GM21515 (cell line): Measurements from ENCODE around the gene RBMS2.
"Not testable (repeated sequence)": the region's sequence is repeated elsewhere in the genome, so short reads cannot be mapped to it uniquely, and the experiment has no call there.

ENCODE experiments used
- ATAC-seq: cut with Tn5 transposase; IDR thresholded peaks from one replicate; pipeline ENCODE4 v1.9.1; 2021; ENCODE audit not compliant: unreplicated experiment

RBMS2 gene

DNA sequence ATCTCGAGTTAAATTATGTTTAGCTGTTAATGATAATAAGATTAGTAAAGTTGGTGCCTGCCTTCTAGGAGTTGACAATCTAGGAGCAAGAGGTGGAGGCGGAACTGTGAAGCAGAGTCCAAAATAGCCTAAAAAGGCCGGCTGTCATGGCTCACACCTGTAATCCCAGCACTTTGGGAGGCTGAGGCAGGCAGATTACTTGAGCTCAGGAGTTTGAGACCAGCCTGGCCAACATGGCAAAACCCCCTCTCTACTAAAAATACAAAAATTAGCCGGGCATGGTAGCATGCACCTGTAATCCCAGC, 7.7 kb upstream of the RBMS2 start:
- ATAC-seq: not testable (repeated sequence)

DNA sequence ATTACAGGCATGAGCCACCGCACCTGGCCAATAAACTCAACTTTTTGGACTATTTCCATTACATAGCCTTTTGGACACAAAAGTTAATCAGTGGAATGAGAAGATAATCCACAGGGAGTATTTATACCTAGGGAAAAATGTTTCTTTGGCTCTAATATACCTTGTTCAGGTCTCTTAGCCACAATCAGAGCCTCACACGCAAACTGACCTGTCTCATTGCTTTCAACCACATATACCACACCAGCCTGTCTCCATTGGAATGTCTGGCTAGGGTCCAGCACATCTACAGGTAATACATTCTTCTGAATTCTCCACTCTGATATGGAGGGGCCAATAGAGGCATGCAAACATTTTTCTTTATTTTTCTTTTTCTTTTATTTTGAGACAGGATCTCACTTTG, 3.8 kb upstream of the RBMS2 start:
- no peak for ATAC-seq

DNA sequence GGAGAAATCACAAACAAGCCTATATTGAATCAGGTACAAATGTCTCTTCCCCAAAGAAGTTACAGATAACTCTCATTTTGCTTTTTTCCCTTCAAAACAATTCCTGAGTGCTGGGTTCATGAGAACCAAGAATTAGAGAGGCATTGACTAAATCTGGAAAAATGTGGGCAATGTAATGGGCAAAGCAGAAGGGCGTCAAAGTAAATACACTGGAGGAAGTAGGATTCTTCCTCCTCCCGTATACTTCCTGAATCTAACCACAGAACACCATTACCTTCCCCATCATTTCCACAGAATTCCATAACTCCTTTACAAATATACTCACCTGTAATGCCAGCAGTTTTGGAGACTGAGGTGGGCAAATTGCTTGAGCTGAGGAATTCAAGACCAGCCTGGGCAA, 3.0 kb upstream of the RBMS2 start:
- ATAC-seq: no peak

DNA sequence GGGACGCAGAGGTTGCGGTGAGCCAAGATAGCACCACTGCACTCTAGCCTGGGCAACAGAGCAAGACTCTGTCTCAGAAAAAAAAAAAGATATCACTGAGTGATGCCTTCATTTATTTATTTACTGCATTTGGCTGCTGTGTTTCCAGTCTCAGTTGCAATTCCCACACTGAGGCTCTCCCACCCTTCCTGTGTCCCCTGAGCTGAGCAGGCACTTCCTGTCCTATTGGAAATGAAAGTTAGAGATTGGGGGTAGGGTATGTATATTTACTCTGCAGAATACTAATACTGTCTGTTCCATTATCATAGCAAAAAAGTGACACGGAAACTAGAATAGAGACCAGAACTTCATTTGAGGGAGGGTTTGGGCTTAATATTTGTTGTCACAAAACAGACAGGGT, 1.6 kb upstream of the RBMS2 start:
- ATAC-seq: no peak

DNA sequence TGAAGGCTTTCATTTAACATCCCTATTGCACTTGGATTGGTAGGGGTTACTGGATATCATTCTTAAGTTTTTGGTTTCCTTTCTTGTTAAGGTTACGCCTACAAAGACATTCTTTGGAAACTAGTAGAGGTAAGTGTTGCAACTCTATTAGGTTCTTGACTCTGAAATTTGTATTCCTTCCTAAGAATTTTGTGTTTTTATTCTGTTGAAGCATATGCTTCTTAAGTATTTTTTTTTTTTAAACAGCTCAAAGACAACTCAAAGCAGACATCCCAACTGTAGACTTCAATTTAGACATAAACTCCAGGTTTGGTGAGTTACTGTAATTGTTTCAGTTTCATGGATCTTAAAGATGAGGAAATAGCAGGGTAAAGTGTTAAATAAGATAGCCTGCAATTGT, 1.1 kb upstream of the RBMS2 start:
- no peak for ATAC-seq

DNA sequence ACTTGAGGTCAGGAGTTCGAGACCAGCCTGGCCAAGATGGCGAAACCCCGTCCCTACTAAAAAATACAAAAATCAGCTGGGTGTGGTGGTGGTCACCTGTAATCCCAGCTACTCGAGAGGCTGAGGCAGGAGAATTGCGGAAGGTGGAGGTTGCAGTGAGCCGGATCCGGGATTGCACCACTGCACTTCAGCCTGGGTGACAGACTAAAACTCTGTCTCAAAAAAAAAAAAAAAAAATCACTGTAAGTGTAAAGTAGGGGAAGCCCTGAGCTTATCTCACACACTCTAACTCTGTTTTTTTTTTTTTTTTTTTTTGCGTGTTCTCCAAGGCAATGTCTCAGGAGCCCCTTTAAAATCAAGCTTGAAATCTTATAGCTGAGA, 421 bp upstream of the RBMS2 start:
- ATAC-seq: no peak

DNA sequence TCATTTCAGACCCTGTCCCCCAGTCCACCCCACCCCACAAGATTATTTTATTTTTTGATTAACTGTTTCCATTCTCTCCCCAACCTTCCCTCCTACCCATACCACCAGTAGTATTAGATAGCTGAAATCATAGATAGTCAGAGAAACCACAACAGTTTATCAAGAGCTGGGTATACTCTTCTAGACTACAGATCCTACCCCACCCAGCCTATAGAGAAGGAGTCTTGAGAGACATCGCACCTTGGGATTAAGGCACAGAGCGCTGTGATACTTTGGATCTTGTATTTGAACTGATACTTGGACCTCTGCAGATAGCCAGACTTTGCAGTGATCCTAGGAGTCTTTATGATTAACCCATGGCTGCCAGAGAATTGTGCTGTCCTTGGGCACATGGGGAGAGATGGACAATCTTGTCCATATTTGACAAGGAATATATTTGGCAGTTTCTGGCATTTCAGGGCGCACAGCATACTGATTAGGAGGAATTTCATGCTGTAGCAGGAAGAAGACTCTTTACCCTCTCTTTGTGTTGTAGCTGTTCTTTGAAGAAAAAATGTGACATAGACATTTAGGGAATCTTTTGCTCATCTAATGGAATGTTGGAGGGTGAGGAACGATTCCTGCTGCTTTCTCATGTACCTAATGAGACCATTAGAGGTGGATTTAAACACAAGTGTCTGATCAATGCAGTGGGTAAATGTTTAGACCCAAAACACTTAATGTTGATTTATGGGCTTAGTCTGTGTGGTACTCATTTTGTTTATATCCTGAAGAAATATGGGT, 982 bp downstream of the RBMS2 start:
- no peak for ATAC-seq

DNA sequence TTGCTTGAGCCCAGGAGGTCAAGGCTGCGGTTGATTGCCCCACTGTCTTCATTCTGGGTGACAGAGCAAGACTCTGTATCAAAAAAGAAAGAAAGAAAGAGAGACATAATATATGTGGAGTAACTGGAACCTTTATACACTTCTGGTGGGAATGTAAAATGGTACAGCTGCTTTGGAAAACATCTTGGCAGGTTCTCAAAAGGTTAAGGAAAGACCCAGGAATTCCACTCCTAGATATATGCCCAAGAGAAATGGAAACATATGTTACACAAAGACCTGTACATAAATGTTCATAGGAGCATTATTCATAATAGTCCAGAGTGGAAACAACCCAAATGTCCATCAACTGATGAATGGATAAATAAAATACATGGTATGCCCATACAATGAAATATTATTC, 7.2 kb downstream of the RBMS2 start:
- no peak for ATAC-seq

DNA sequence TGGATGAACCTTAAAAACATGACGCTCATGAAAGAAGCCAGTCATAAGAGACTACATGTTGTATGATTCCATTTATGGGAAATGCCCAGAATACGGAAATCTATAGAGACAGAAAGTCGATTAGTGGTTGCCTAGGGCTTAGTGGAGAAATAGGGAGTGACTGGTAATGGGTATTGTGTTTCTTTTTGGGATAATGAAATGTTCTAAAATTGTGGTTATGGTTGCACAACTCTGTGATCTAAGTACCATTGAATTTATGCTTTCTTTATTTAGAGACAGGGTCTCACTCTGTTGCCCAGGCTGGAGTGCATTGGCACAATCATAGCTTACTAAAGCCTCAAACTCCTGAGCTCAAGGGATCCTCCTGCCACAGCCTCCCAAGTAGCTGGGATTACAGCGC, 8.0 kb downstream of the RBMS2 start:
- no peak for ATAC-seq

DNA sequence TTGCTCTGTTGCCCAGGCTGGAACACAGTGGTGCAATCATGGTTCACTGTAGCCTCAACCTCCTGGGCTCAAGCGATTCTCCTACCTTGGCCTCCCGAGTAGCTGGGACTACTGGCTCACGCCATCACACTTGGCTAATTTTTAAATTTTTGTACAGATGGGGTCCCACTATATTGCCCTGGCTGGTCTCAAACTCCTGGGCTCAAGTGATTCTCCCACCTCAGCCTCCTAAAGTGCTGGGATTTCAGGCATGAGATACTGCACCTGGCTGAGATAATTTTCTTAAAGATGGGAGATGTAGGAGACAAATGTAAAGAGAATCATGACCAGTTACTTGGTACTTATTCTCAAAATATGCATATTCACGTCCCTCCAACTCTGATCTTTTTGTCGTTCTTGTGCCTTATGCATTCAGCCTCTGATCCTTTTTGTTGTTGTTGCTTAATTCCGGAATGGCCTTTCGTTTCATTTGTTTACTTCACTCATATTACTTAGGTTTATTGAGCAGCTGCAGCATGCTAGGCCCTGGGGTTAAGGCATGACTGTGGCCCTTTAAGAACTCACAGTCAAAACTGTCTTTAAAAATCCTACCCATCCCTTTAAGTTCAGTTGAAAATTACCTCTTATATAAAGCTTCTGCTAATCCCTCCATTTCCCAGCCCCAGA, 8.9 kb downstream of the RBMS2 start:
- ATAC-seq: no peak

DNA sequence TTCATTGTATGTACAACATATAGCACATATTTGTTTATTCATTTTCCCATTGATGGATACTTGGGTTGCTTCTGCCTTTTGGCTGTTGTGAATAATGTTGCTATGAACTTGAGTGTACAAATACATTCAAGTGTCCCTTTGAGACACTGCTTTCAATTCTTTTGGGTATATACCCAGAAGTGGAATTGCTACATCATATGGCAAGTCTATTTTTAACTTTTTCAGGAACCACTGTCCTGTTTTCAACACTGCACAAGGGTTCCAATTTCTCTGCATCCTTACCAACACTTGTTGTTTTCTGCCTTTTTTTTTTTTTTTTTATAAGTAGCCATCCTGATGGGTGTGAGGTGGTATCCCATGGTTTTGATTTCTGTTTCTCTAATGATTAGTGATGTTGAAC, 15.9 kb downstream of the RBMS2 start:
- no peak for ATAC-seq

DNA sequence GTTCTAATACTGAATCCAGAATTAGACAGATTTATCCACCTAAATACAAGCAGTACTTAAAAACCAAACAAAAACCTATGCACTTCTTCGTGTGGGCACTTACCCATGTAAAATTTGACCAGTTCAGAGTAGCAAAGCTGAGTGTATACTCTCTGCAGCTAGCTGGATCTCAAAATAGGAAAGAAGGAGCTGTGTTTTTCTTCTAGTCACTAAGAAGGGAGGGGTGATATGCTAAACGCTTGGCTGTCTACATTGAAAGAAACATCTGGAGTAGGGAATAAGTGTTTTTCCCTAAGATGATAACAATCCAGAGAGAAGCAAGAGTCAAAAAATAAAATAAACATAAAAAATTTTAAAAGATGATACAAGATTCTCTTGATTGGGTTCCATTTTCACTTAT, 20.0 kb downstream of the RBMS2 start:
- no peak for ATAC-seq

DNA sequence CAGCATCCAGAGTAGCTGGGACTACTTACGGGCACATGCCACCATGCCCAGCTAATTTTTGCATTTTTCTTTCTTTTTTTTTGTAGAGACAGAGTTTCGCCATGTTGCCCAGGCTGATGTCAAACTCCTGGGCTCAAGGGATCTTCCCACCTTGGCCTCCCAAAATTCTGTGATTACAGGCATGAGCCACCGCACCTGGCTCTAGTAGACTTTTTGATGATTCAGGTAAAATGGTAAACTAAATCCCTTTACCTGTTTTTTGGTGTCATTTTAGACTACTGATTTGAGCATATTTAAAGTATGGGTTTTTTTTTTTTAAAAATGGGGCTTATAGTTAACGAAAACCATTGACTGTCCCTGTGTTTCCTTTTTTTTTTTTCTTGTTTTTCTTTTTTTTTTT, 20.5 kb downstream of the RBMS2 start:
- no peak for ATAC-seq

DNA sequence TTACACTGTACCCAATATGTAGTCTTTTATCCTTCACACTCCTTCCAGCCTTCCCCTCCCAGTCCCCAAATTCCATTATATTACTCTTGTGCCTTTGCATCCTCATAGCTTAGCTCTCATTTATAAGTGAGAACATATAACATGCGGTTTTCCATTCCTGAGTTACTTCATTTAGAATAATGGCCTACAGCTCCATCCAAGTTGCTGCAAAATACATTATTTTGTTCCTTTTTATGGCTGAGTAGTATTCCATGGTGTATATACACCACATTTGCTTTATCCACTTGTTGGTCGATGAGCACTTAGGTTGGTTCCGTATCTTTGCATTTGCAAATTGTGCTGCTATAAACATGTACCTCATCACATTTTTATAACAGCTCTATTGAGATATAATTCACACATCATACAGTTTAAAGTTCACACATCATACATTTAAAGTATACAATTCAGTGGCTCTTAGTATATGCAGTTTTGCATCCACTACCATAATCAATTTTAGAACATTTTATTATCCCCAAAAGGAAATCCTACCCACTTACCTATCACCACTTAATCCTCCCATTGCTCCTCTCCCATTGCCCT, 23.5 kb downstream of the RBMS2 start:
- ATAC-seq: no peak

DNA sequence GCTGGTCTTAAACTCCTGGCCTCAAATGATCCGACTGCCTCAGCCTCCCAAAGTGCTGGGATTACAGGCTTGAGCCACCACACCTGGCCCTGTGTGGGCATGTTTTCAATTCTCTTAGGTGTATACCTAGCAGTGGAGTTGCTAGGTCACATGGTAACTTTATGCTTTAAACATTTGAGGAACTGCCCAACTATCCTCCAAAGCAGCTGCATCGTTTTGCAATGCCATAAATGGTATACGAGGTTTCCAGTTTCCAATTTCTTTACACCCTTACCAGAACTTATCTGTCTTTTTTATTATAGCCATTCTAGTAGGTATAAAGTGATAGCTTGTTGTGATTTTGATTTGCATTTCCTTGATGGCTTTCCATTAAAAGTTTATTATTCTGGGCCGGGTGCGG, 25.1 kb downstream of the RBMS2 start:
- ATAC-seq: no peak

DNA sequence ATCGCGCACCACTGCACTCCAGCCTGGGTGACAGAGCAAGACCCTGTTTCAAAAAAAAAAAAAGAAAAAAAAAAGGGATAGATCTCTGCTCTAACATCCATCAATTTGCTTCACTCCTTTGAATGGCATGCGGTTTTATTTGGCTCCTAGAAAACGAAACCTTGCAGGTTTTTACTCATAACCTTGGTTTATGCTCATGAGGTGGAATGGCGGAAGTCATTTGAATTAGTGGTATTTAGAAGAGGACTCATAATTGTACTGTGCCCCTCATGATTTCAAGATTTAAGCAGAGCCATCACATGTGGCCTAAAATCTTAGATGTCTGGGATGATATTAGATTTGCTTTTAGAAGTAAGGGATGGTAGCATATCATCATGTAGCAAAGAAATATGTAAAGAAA, 29.4 kb downstream of the RBMS2 start:
- no peak for ATAC-seq

DNA sequence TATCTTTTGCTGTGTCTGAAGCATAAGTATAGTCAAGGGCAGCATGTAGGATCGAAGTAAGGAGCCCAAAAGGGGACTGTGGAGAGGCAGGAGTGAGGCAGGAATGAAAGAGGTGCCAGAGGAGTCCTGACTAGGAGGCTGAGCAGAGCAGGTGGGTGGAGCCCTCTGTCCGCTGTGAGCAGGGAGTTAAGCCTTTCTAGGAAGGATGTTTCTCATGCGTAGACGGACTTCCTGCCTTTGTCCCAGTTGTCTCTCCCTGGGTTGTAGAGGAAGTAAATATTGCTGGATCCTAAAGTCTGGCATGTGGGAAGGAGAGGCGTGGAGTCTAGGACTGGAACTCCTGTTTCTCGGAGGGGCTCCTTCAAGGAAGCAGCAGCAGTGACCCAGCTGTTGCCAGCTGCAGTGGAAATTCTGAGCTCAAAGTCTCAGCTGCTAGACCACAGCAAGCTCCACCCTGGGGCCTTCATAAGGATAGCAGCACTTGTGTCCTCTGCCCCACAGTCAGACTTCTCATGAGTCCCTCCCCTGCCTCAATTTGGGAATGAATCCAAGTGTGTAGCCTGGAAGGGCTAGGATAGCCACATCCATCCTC, 44.0 kb downstream of the RBMS2 start:
- ATAC-seq: no peak

DNA sequence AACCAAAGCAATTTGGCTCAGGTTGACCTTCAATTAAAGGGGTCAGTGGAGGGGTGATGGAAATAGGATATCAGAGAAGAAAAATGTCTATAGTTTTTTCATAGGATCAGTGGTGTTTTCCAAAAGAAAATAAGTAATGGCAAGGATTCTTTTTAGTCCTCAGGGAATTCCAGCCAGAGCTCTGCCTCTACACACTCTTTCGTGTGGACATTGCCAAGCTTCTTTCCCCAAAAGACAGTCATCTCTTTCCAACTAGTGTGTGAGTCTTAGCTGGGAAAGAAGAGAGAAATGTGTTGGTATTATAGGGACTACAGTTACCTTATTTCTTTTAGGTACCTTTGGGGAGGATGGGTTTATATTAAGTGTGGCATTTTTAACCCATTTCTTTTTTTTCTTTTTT, 46.5 kb downstream of the RBMS2 start:
- ATAC-seq: no peak

DNA sequence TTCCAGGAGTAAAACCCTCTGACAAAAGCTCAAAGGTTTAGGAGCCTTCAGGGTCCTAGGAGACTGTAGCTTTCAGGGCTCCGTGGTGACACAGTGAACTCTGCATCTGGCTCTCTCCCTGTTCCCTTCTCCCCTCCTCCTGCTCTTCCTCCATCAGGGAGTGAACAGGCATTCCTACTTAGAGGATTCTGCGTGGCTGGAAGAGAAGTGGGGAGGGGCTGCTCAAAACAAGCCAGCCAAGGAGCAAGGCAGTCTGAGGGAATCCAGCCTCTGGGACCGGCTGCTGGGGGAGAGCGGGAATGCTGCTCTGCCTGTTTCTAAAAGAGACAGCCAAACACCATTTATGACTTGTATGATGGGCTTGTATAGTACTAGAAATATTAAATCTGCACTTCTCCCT, 49.5 kb downstream of the RBMS2 start:
- ATAC-seq: no peak

DNA sequence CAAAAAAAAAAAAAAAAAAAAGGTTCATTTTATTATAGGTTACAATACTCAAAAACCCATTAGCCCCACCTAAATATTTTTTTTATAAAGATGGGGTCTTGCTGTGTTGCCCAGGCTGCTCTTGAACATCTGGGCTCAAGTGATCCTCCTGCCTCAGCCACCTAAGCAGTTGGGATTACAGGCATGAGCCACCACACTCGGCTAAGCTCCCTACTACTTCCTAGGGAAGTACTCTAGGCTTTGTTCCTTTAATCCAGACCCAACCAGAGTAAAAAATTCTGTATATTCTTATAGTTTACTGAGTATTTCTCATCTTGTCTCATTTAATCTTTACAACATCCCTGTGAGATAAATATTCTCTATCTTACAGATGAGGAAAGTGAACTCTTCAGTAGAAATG, 50.7 kb downstream of the RBMS2 start:
- no peak for ATAC-seq

DNA sequence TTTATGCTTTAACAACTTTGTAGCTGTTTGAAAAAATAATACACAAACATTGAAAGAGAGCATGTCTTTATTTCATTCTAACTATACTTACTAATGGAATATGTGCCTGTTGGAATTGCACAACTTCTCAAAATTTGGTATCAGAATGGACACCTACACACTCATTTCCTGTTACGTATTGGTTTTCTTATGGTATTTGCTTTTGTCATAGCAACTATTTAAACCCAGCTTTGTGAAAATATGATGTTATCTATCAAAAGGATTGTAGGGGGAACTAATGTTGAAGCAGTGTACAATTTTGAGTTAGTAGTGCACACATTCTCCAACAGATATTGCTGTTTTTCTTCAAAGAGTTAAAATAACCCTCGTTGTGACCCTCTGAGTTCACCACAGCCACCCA, 52.6 kb downstream of the RBMS2 start:
- ATAC-seq: no peak

DNA sequence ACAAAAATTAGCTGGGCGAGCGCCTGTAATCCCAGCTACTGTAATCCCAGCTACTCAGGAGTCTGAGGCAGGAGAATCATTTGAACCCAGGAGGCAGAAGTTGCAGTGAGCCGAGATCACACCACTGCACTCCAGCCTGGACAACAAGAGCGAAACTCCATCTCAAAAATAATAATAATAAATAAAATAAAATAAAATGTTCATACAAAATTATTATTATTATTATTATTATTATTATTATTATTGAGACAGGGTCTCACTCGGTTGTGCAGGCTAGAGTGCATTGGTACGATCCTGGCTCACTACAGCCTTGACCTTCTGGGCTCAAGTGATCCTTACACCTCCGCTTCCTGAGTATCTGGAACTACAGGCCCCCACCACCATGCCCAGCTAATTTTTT, 55.6 kb downstream of the RBMS2 start:
- not testable (repeated sequence) for ATAC-seq
